ENCODE results near the gene RBL1. TPM values are rescaled to one million over a fixed set of nuclear protein-coding genes. Genes with fewer than 3 reads are reported as not detected.

The RBL1 gene
- total RNA-seq, 3 donors from 2014 or later = 5.8 to 7.6 (median 6.6) TPM

GRCh38 chr20:37095108-37095598 lies 644 bp downstream of the RBL1 start:
- Histone ChIP-seq H3K9me3 (no peaks in the 10 kb centered on the region), H3K4me1 (ENCODE audit: low read depth) (peaks cover 8% of the 10 kb centered on the region), H3K36me3 (ENCODE audit: low read depth) (no peaks in the 10 kb centered on the region), H3K4me3 (peak overlapping the region; percentile 67)
- intact Hi-C loops (cut with DNase I, micrococcal nuclease) = no loop called here
- DNase-seq (peak; percentile 23 to 55 (median 46)), ATAC-seq (peak; percentile 73)
- TF ChIP-seq CTCF (IDR thresholded peaks at IDR 0.05) = no peak

- intact Hi-C loops (cut with DNase I, micrococcal nuclease) = no loop called here
- no peak for TF ChIP-seq CTCF (IDR thresholded peaks at IDR 0.05)
Observed at GRCh38 chr20:37090407-37090806, 5.4 kb downstream of the RBL1 start.

GRCh38 chr20:37081717-37082289 lies 14.0 kb downstream of the RBL1 start:
- H3K4me1 ChIP-seq (ENCODE audit: low read depth) = no peaks in the 10 kb centered on the region
- no peak for TF ChIP-seq CTCF (IDR thresholded peaks at IDR 0.05)
- no peaks in the 10 kb centered on the region for H3K36me3 ChIP-seq (ENCODE audit: low read depth)
- H3K4me3 ChIP-seq = no peak overlapping the region
- intact Hi-C loops (cut with DNase I, micrococcal nuclease) = no loop called here
- DNase-seq (peak in 2 of 3 donors; percentile 30 to 57), ATAC-seq (no peak)
- no peaks in the 10 kb centered on the region for H3K9me3 ChIP-seq

More at GRCh38 chr20:37090407-37090806, 5.4 kb downstream of the RBL1 start:
- no peaks in the 10 kb centered on the region for H3K36me3 ChIP-seq (ENCODE audit: low read depth)
- DNase-seq (no peak), ATAC-seq (no peak)
- H3K9me3 ChIP-seq = no peaks in the 10 kb centered on the region
- H3K4me3 ChIP-seq = no peak overlapping the region
- H3K4me1 ChIP-seq (ENCODE audit: low read depth) = peaks cover 8% of the 10 kb centered on the region

DNA sequence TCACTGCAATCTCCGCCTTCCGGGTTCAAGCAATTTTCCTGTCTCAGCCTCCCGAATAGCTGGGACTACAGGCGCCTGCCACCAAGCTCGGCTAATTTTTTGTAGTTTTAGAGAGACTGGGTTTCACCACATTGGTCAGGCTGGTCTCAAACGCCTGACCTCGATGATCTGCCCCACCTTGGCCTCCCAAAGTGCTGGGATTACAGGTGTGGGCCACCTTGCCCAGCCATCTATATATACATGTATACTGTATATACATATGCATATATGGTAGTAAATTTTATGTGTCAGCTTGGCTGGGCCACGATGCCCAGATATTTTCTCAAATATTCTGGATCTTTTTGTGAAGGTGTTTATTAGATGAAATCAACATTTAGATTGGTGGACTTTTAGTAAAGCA lies 18.8 kb downstream of the RBL1 start:
- Histone ChIP-seq H3K36me3 (ENCODE audit: low read depth) (no peaks in the 10 kb centered on the region), H3K9me3 (no peaks in the 10 kb centered on the region), H3K4me3 (no peak overlapping the region), H3K4me1 (ENCODE audit: low read depth) (no peaks in the 10 kb centered on the region)
- intact Hi-C loops (cut with DNase I, micrococcal nuclease) = no loop called here
- no peak for ATAC-seq
- no peak for TF ChIP-seq CTCF (IDR thresholded peaks at IDR 0.05)
- no peak for DNase-seq

- DNase-seq = no peak
- H3K36me3 ChIP-seq (ENCODE audit: low read depth) = no peaks in the 10 kb centered on the region
- intact Hi-C loops (cut with DNase I, micrococcal nuclease) = no loop called here
Observed at GRCh38 chr20:37075932-37076685, 19.7 kb downstream of the RBL1 start.

More at GRCh38 chr20:37075932-37076685, 19.7 kb downstream of the RBL1 start:
- no peak for ATAC-seq
- H3K4me3 ChIP-seq = no peak overlapping the region
- H3K4me1 ChIP-seq (ENCODE audit: low read depth) = no peaks in the 10 kb centered on the region
- TF ChIP-seq CTCF (IDR thresholded peaks at IDR 0.05) = no peak
- H3K9me3 ChIP-seq = no peaks in the 10 kb centered on the region
